COLO668 (cell line): Measurements from ENCODE around the gene ARFIP1.
"Not testable (repeated sequence)": the region's sequence is repeated elsewhere in the genome, so short reads cannot be mapped to it uniquely, and the experiment has no call there.

Source experiments
- DNase-seq: peaks from one replicate; lab custom pipeline; 2025; ENCODE audit not compliant: unreplicated experiment; lab: John Stamatoyannopoulos, UW

ARFIP1 gene

DNA sequence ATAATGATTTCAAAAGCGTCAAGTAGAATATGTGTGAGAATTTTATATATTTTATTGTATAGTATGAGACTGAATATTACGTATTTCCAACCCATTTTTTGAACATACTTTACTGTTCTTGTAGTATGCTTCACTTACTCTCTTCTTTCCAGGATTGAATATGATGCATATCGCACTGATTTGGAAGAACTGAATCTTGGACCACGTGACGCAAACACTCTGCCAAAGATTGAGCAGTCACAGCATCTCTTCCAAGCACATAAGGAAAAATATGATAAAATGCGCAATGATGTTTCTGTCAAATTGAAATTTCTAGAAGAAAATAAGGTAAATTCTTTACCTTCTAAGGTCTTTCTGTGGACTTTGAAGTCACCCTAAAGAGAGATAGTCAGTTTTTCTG lies 108.2 kb downstream of the ARFIP1 start:
- DNase-seq = no peak

GRCh38 chr4:152892974-152893373 lies 113.2 kb downstream of the ARFIP1 start:
- DNase-seq = no peak

GRCh38 chr4:152894673-152895072 lies 114.9 kb downstream of the ARFIP1 start:
- no peak for DNase-seq

DNA sequence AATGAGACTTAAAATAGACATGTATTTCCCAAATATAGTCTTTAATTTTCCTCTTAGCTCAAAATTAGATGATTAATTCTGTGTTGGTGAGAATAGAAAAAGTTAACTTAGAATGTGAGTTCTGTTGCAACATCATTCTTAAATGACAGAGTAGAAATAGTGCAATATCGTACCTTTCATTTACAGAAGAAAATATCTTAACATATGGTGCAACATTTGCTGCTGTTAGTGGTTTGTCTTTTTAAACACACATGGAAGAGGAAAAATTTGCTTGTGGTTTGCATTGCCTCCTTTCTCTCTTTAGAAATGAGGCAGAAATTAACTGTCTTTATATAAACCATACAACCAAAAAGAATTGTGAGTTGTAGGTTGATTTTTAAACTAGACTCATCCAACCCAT lies 117.1 kb downstream of the ARFIP1 start:
- no peak for DNase-seq

DNA sequence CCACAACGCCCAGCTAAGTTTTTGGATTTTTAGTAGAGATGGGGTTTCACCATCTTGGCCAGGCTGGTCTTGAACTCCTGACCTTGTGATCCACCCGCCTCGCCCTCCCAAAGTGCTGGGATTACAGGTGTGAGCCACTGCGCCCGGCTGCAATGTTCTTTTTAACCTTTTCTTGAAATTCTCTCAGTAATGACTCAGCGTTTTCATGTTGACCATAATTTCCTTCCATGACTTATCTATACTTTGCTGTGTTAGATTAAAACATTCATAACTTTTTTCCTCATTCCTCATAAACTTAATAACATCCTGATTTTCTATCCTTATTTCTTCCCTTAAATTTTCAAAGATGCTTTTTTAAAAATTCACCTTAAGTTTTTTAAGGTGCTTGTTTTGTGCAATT lies 118.4 kb downstream of the ARFIP1 start:
- not testable (repeated sequence) for DNase-seq

DNA sequence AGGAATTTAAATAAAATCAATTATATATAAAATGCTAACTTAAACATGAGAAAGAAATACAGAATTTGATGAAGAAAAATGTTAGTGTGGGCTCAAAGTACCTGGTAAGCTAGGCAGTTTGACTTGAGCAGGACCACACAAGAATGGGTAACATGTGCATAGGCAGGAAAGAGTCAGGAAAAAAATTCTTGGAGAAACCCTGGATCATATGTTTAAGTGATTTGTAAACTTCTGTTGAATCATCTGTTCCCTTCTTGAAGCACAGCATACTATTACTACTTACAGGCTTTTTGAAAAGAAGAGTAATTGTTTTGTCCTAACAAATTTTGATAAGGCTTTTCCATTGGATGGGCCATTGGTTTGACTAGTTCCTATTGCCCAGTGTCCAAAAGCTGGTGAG lies 118.9 kb downstream of the ARFIP1 start:
- no peak for DNase-seq

DNA sequence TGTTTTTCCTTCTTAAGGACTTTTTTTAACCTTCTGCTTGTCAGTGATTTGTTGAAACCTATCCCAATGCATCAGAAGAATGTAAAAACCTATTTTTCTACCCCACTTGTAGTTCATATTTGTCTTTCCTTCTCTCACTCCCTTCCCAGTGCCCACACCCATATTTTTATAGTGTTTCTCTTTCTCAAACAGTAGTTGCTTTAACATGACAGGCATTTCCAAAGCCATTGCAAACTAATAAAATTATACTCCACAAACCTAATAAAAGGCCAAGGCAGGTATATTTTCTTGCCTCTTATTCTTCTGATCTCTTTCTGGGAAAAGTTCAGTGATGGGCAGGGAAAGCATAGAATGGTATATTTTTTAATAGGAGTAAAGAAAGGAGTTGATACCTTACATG lies 120.6 kb downstream of the ARFIP1 start:
- no peak for DNase-seq

DNA sequence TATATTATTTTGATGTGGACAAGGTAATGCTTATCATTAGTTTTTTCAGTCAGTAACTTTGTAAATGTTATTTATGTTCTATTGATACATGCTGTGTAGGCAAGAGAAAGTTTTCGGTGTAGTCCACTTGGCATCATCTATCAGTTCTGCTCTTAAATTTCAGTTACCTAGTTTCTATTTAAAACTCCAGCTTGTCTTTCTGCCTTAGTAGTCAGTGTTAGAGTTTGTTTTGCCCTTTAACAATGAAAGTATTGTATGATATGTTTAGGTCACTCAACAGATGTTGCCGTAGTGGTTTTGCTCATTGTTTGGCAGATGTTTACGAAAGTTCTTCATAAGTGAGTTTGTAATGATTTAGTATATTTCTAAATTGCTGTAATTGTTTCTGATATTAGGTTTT lies 121.5 kb downstream of the ARFIP1 start:
- no peak for DNase-seq

DNA sequence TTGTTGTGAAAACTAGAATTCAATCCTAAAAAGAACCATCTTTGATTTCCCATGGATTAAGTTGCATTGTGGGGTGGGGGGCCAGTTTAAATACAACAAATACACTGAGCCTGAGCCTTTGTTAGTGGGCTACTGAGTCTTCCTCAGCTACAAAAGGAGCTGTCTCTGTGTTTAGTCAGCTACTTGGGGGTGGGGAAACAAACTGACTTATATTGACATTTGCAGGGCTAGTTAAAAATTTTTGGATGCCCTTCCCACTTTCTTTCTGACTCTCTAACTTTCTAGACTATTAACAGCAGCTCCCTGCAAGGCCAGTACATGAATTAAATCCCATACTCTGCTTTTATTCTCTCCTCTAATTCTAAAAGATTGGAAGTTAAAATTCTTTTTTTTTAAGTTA lies 123.9 kb downstream of the ARFIP1 start:
- no peak for DNase-seq

DNA sequence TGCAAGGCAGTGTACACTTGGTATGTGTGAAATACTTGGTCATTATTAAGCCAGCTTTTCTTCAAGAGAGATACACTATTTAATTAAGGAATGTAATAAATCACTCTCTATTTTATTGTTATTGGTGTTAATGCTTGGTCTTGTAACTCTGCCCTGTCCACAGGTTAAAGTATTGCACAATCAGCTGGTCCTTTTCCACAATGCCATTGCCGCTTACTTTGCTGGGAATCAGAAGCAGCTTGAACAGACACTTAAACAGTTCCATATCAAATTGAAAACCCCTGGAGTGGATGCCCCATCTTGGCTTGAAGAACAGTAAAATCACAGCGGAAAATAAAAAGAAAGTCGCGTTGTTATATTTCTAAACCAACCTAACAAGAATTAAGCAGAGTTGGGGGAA lies 130.1 kb downstream of the ARFIP1 start:
- DNase-seq = no peak

DNA sequence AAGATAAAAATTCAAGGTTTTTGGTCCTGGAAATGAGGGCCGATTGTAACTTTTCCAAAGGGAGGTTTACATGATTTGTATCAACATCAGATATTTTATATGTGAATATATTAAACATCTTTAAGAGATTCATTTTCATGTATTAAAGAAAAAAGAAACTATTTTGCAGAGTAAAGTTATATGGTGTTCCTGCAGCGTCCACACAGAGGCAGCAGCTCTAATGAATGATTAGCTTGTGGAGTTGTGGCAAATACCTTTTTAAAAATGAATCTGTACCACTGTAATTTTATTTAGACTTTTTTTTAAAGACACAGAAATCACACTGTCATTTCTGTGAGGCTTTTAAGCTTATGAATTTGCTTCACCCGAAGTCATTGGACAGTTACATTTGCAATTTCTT lies 130.8 kb downstream of the ARFIP1 start:
- DNase-seq = no peak

GRCh38 chr4:152917543-152918395 lies 138.0 kb downstream of the ARFIP1 start:
- DNase-seq = no peak

DNA sequence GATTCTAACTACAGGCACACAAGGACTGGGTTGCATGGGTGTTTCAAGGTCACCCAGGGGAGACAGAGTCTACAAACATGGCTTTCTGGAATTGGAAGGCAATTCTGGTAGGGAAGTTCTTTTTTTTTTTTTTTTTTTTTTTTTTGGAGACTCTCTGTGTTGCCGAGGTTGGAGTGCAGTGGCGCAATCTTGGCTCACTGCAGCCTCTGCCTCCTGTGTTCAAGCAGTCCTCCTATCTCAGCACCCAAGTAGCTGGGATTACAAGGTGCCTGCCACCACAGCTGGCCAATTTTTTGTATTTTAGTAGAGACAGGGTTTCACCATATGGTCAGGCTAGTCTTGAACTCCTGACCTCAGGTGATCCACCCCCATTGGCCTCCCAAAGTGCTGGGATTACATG lies 140.1 kb downstream of the ARFIP1 start:
- DNase-seq = no peak

DNA sequence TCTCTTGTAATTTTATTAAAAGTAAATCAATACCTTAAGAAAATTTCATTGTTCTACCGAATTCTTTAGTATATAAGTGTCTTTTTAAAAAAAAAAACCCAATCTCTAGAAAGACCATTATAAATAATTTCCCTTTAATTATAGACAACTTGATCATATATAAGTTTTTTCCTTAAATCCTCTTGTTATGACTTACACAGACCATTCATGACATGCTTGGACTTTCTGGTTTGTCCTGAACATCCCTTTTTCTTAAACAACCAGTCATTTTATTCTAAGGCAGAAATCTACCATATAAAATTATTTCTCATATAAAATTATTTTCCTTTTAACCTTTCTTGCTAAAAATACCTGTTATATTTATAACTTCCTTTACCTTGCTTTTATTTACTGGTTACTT lies 141.0 kb downstream of the ARFIP1 start:
- DNase-seq = peak; percentile 20

DNA sequence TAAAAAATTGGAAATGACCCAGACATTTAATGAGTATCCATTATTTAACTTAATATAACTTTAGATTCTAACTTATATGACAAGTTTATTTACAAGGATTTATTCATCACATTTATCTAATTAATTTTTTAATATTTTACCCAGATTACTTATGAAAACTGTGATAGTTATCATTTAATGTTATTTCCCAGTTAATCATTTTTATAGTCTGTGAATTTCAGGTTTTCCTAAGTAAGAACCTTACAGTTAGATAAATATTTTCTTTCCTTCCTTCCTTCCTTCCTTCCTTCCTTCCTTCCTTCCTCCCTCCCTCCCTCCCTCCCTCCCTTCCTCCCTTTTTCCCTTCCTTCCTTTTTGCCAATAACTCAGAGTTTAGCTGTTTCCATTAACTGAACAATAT lies 141.5 kb downstream of the ARFIP1 start:
- DNase-seq = no peak

GRCh38 chr4:152925851-152926250 lies 146.1 kb downstream of the ARFIP1 start:
- no peak for DNase-seq

- no peak for DNase-seq
These were observed 147.2 kb downstream of the ARFIP1 start for GRCh38 chr4:152926959-152927358.

DNA sequence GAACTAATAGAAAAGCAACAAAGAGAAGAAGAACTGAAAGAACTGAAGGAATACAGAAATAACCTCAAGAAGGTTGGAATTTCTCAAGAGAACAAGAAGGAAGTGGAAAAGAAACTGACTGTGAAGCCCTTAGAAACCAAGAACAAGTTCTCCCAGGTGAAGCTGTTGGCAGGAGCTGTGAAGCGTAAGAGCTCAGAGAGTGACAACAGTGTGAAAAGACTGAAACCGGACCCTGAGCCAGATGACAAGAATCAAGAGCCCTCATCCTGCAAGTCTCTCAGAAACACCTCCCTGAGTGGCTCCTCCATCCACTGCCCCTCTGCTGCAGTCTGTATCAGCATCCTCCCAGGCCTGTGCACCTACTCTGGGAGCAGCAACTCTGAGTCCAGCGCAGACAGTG lies 148.0 kb downstream of the ARFIP1 start:
- DNase-seq = no peak

DNA sequence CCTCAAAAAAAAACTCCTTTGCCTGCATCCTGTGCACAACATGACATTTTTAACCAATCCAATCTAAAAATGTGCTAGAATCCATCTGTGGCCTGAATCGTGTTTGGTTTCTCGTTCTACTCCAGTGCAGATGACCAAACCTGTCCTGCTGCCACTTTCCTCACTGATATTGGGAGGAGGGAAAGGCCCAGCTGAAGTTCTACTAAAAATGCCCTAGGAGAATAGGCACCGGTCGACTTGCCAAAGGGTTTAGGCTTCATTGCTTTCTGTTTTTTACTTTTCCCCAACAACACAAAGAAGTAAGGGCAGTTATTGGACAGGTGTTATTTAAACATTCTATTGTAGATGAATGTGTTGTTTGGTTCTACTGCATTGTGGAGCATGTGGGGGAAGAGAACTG lies 148.5 kb downstream of the ARFIP1 start:
- DNase-seq = no peak

GRCh38 chr4:152929888-152930287 lies 150.1 kb downstream of the ARFIP1 start:
- peak; percentile 29 for DNase-seq

DNA sequence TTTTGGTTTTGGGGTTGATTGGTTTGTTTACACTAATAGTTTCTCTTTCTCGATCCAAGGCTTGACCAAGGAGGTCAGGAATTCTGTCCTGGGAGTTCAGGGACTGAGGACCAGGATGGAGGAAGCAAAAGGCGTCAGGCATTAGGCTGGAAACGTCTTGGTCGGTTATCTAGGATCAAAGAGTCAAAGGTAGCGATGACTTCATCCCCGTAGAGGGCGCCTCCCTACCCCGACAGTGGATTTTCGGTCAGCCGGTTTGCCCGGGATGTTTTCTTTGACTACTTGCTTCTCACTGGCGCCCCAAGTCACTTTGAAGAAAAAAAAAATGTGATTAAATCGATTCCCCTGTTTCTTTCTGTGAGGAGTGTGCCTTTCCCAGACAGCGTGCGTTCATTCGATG lies 155.4 kb downstream of the ARFIP1 start:
- DNase-seq = peak; percentile 14

DNA sequence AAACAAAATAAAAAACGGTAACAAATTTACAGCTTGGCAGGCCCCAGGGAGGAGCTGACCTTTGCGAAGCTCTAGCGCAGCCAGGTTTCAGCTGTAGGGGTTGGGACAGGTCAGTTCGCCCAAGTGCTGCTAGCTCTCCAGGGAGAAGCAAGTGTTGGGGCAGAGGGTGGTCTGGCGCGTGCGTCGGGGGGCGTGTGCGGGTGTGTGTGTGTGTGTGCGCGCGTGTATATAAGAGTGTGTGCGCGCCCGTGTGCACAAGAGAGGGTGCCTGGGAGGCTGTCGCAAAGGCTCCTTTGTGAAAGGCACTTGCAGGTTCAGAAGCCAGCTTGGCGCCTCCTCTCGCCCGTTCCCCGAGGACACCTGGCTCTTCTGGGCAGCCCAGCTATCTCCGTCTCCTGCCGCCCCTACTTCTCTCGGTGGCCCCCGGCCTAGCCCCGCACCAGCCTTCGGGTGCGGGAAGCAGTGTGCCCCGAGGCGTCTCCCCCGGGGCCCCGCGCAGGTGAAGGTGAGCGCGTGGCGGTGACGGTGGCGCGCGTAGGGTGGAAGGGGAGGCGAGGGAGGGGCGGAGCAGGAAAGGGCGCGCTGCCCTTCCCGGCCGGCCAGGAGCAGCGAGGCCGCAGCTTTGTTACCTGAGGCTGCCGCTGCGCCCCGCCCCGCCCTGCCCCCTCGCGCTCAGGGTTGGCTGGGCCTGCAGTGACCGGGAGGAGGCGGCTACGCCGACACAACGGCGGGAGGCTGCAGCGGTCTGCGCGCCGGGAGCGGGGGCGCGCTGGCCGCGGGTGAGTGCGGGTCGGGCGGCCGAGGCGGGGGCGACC lies 156.1 kb downstream of the ARFIP1 start, which contains the start of gene FHDC1:
Gene FHDC1 (plus strand): TSS at position 693 of the 815 bp plus-strand sequence. CDS start 6,735 bp downstream, outside the sequence.
- peak; percentile 94 for DNase-seq
